HG02943 (cell line): ENCODE measurements around the gene FTSJ1.
"Not testable (repeated sequence)": the region's sequence is repeated elsewhere in the genome, so short reads cannot be mapped to it uniquely, and the experiment has no call there.

Source experiments
- ATAC-seq: cut with Tn5 transposase; IDR thresholded peaks from one replicate; pipeline ENCODE4 v1.9.1; 2021; ENCODE audit warnings: mild to moderate bottlenecking, low read depth, moderate library complexity; ENCODE audit not compliant: unreplicated experiment

Gene FTSJ1, protein sequence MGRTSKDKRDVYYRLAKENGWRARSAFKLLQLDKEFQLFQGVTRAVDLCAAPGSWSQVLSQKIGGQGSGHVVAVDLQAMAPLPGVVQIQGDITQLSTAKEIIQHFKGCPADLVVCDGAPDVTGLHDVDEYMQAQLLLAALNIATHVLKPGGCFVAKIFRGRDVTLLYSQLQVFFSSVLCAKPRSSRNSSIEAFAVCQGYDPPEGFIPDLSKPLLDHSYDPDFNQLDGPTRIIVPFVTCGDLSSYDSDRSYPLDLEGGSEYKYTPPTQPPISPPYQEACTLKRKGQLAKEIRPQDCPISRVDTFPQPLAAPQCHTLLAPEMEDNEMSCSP

DNA sequence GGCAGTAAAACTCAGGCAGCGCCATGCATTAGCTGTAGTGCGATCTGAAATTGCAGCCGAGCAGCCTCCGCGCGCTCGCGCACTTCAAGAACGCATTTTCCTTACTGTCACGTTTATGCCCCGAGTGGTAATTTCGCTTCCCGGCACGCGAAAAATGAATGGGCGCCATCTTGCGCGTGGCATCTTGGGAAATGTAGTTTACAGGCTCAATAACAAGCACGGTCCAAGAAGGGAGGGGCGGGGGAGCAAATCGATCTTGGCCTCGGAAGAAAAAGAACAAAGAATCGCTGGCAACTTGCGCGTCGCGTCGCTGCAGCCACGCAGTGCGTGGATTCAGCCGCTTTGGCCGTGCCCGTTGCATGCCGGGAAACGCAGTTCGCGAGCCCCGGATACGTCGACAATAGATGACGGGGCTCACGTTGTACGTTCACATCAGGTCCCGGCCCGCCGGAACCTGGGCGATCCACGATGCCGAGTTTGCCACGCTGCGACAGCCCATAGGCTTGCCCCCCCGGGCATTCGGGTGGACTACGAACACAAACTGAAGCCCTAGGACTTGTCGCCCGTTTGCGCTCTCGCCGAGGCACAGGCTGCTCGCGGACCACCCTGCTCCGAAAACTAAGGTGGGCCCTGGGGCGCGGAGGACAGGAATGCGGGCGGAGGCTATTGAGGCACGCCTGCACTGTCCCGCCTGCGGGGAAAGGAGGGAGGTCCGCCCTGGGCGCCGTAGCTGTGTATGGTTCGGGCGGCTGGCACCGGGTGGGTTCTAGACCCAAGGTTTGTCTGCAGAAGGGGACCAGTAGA, at the start of gene FTSJ1:
TSS of gene FTSJ1 (plus strand) at position 426 of the 804 bp plus-strand sequence. CDS start 1,849 bp downstream, outside the sequence.
- peak; percentile 70 for ATAC-seq

DNA sequence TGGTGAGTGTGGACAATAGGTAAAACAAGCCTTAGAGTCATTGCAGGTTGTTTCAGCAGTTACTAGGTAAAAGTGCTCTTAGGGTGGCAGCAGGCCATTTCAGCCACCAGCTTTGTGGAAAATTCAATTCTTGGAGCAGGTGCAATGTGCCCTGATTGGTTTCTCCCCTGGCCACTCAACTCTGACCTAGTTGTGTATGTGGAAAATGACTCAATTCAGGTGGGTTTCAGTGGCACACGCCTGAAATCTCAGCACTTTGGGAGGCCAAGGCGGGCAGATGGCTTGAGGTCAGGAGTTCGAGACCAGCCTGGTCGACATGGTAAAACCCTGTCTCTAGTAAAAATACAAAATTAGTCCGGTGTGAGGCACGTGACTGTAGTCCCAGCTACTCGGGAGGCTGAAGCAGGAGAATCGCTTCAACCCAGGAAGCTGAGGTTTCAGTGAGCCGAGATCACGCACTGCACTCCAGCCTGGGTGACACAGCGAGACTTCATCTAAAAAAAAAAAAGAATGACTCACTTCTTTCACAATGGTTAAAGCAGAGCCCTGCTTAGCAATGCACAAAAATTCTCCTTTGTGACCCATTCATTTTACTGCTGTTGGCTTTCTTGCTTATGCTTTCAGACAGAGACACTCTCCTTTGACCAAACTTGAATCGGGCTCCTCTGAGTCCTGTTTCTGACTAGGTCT, 48.8 kb upstream of the FTSJ1 start:
- not testable (repeated sequence) for ATAC-seq

DNA sequence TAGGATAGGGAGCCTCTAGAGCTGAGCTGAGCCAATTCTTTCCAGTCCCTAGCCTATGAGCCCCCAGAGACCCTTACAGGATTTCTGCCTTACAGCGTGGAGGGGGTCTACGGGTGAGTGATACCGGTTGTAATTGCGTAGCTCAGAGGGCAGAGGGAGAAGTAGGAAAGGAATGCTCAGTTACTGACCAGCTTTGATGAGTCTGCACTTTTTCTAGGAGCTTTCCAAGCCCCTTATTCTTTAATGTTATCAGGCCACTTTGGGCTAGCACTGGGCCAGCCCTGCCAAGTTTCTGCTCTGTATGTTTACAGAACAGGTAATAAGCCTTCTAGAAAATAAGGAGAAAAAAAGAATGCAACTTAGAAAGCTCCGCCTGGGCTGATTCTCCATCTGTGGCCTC, 46.4 kb upstream of the FTSJ1 start:
- not testable (repeated sequence) for ATAC-seq

DNA sequence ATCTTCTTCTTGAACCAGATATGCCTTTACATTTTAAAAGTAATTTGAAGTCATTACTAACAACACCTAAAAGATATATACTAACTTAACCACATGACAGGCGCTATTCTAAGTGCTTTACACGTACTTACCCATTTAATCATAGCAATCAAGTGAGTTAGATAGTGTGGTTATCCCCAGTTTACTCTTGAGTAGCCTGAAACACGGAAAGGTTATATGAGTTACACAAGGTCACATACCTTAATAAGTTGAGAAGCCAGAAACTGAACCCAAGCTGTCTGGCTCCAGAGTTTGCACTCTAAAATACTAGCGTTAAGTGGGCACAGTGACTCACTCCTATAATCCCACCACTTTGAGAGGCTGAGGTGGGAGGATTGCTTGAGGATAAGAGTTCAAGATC, 45.8 kb upstream of the FTSJ1 start:
- ATAC-seq: not testable (repeated sequence)

DNA sequence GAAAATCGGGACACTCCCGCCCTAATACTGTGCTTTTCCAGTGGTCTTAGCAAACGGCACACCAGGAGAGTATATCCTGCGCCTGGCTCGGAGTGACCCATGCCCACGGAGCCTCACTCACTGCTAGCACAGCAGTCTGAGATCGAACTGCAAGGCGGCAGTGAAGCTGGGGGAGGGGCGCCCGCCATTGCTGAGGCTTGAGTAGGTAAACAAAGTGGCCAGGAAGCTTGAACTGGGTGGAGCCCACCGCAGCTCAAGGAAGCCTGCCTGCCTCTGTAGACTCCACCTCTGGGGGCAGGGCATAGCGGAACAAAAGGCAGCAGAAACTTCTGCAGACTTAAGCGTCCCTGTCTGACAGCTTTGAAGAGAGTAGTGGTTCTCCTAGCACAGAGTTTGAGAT, 42.3 kb upstream of the FTSJ1 start:
- ATAC-seq: not testable (repeated sequence)

DNA sequence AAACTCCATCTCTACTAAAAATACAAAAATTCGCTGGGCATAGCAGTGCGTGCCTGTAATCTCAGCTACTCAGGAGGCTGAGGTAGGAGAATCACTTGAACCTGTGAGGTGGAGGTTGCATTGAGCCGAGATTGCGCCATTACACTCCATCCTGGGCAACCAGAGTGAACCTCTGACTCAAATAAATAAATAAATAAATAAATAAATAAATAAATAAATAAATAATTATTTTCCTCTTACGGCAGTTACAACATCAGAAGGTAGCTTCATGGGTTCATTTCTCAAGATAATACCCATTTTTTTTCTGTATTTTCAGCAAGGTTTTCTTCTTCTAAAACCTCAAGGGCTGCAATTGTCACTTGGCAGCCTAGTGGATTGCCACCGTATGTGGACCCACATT, 28.8 kb upstream of the FTSJ1 start:
- not testable (repeated sequence) for ATAC-seq

DNA sequence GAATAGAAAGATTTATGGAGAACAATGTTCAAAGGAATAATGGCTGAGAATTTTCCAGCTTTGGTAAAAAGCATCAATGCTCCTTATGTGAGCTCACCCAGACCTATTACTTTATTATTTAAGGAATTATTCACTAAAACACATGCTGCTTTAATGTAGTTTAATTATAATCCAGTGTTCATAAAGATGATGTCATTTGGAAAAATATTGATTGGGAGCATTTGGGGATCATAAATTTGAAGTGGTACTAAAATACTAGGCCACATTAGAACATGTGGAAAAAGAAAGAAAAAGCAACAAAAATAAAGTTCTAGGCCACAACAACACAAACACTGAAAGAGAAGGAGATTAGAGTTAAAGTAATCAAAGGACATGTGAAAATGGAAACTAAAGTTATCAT, 25.9 kb upstream of the FTSJ1 start:
- ATAC-seq: no peak

DNA sequence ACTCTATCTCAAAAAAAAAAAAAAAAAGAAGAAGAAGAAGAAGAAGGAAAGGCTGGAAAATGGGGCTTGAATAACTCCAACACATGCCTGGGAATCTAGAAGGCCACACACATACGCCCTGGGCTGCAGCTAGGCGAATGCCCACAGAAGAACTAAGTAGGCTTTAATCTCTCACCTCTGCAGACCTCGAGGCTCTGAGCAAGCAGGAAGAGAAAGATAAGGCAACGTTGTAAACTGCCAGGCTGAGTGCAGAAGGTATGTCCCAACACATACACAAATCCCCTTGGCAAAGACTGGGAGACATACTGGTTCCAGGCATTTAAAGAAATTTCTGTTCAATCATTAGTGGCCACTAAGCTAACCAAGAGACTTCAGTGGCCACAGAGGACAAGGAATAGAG, 24.3 kb upstream of the FTSJ1 start:
- ATAC-seq: no peak

DNA sequence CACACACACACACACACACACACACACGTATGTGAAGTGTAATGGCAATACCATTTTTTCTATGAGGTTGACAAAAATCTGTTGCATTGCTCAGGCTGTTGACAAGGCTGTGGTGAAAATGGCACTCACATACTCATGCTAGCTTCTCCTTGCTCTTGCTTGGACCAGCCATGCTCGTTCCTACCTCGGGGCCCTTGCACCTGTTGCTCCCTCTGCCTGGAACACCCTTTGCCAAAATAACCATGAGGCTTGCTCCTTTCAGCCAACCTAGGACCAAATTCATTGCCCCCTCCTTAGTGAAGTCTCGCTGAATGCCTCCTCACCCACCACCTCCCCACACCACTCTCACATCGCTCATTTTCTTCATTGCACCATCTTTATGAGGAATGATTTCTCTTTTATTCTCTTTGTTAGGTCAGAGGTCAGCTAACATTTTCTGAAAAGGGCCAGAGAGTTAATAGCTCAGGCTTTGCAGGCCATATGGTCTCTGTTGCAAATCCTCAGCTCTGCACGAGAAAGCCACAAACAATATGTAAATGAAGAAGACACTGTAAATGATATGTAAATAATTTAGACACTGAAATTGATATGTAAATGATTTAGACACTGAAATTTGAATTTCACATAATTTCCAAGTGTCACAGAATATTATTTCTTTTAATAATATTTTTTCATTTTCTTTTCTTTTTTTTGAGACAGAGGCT, 19.2 kb upstream of the FTSJ1 start:
- ATAC-seq: no peak

DNA sequence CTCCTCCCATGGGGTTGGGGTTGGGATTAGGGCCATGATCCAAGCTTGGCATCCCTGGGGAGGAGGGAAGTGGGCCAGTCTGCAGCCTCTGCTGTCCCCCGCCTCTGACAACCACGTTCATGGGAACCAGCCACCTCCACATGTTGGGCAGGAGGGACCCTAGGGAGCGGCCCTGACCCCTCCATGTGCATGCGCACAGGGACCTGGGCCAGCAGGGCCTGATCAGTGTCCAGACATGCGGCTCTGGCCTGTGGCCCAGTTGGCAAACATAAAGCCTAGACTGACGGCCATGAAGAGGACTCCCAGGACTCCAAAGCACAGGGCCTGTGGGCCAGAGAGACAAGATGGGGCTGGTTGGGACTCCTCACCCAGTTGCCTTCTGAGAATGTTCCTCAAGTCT, 17.3 kb upstream of the FTSJ1 start:
- no peak for ATAC-seq

DNA sequence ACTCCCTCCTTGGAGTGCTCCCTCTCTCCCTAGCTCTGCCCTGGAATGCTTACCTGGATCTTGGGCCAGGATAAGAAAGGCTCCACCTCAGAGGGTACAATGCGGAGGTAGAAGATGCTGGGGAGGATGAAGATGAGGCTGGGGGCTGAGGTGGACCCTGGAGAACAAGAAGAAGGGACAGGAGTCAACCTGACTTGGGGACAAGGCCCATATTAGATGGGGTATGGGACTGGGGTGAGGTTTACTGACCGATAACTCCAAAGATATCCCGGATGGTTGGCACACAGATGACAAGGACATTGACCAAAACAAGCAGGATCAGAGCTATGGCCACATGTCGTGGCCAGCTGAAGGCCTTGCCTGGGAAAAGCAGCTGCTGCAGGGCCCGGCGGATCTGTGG, 16.5 kb upstream of the FTSJ1 start:
- ATAC-seq: no peak

DNA sequence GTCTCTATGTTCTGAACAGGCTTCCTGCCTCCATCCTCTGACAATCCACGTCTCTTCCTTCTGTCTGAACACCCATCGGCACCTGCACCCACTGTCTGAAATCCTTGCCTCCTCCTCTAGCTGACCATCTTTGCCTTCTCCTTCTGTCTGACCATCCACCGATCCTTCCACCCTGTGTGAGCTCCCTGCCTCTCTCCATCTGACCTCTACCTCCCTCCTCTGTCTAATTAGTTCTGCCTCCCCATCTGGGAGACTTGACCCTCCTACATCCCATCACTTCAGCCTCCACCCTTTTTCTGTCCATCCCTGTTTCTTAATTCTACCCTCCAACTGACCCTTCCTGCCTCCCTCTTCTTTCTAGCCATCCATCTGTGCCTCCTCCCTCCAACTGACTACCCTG, 16.0 kb upstream of the FTSJ1 start:
- no peak for ATAC-seq

DNA sequence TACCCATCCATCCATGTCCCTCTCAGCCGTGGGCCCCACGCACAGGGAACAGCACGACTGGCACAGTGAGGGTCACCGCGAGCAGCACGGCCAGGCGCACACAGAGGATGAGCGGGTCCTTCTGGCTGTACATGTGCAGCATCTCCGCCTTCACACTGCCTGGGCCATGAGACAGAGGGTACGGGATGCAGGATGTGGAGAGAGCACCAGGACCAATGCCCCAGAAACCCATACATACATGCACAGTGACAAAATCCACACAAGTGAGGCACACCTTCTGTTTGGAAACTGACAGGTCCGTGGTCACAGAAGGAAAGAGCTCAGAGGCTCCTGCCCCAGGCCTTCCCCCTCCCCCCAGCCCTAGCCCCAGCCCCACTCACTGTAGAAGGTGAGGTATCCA, 15.4 kb upstream of the FTSJ1 start:
- ATAC-seq: no peak

DNA sequence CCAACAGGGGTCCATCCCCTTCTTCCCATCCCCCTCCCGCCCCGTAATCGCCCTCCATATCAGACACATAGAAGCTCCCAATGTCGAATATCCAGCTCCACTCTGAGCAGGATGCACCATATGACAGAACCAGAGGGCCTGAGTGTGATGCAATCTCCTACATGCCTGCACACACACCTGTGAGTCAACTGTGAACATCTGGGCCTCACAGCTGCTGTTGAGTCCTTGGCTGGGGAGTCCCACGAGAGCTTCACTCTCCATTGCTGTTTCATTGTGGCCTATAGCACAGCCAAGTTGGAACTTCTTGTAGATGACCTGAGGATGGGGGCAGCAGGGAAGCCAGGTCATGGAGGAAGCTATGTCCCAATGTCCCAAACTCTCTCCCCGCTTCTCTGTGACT, 14.2 kb upstream of the FTSJ1 start:
- no peak for ATAC-seq

DNA sequence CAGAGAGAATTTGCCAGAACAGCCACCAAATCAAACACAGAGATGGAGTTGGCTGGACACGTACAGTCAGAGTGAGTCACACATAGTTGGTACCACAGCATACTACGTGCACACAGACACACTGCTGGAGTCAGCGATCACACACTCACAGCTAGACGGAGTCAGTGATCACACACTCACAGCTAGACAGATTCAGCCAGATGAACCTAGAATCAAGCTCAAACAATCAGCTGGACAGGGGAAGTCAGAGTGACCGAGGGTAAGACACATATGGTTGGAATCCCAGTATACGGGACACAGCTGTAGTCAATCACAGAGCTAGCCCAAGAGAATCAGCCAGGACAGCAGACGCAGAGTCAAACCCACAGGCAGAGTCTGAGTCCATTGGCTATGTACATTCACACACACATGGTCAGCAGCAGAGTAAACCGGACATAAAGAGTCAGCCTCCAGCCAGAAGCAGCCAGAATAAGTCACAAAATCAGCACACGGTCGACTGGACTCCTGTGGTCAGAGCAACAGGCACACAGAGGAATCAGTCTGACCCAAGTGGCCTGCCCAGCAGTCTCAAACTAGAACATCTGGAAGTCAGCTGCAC, 10.6 kb upstream of the FTSJ1 start:
- ATAC-seq: no peak

DNA sequence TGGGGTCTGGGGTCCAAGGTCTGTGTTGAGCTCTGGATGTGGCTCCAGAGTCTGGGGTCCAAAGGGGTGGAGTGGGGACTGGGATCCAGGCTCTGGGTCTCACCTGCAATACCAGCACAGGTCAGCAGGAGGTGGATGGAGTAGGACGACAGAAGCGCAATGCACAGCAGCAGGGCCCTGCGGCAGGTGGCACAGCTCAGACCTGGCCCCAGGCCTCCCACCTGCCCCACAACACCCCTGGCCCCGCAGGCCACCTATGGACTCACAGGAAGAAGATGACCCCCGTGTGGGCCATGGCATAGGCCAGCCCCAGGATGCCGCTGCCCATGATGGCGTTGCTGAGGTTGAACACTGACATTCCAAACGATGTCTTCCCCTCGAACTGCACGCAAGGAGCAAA, 9.3 kb upstream of the FTSJ1 start:
- ATAC-seq: no peak

DNA sequence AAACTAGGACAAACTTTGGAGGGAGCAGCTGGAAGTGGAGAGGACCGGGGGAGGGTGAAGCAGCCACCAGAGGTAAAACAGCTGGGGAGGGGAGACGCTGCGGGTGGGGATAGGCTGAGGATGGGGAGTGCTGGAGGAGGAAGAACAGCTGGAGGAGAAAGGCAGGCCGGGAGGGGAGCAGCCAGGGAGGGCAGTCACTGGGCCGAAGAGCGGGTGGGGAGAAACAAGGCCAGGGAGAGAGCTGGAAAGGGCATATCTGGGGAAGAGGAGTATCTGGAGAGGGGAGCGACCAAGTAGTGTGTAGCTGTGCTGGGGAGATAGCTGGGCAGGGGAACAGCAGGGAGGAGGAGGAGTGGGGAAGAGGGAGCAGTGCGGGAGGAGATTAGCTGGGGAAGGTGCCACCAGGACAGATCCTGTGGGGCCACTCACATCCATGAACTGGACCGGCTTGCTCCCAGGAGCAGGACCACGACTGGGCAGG, 8.7 kb upstream of the FTSJ1 start:
- no peak for ATAC-seq

DNA sequence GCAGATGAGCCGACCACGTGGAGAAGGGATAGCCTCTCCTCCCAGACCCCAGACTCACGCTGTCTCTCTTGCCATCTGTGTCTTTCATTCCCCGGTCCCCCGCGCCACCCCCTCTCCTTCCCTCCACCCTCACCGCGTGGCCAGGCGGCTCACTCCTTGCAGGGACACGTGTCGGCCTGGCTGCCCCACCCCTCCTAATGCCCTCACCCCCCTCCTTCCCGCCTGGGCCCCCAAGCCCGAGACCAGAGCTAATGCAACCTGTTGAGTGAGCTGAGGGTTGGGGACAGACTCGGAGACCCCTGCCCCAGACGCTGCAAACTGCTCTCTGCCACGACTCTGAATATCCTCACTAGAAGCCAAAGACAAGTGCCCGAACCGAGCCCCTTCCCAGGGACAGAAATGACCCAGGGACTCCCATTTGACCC, 7.7 kb upstream of the FTSJ1 start:
- ATAC-seq: no peak

DNA sequence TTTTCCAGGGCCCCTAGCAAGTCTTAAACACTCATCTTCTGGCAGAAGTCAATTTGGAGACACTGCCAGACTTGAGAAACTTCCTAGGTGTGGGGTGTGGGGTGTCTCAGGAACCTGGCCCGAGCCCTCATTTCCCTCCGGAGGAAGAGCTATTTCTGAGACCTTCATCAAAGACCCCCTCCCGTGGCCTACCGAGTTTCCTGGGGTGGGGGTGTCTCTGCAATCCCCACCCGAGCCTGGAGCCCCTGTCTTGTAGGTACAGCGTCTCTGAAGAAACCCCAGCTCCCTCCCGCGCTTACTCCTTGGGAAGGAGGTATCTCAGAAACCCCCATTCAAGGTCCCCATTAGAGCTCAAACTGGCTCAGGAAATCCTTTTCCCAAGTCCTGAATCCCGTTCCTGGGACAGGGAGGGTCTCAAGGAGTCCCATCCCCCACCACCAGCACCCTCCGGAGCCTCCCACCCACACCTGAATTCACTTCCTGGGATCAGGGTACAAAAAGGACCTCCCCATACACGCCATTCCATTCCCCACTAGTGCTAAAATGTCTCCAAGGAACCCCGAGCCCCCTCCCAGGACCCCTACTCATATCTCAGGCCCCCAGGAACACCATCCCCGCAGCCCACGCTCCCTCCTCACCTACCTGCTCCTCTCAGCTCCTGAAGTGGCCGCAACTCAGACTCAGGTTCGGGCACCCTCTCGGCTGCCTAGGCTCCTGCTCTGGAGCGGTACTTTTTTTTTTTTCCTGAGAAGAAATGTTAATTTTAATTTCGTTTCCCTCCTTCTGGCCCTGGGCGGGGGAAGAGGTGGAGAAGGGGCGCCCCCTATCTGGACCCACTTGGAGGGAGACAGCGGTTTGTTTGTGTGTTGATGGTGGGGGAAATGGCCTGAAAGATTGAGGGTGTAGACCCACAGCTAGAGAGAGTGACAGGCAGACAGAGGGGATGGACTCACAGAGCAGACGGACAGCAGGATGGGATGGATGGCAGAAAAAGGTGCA, 7.0 kb upstream of the FTSJ1 start:
- ATAC-seq: no peak
